ENCODE data around the gene CHCHD3.

GRCh38 chr7:133011746-133012145 is 70.1 kb downstream of the CHCHD3 start:
- no peak for TF ChIP-seq CTCF (IDR thresholded peaks at IDR 0.05; ENCODE audit: low read depth, low read length)
- no peak for TF ChIP-seq EZH2phosphoT487 (IDR thresholded peaks at IDR 0.05; ENCODE audit: low read depth)
